PC-3 (cell line): Measurements from ENCODE around the gene PPP3R1. TPM values are rescaled to one million over a fixed set of nuclear protein-coding genes. Genes with fewer than 3 reads are reported as not detected.

Experiments
- ATAC-seq: fragments of 200-7000 bp; cut with Tn5 transposase; 2 replicates; pipeline ENCODE4 v1.9.1; 2020; ENCODE audit warnings: mild to moderate bottlenecking, moderate library complexity
- BruUV-seq: library from RNA; stranded (reverse); fragments of 400-500 nt; replicated peaks from 2 replicates; lab custom pipeline; 2021; lab: Mats Ljungman, UMichigan
- CTCF ChIA-PET: fragments of 300-600 bp; sonication (Branson Sonifier 250); formaldehyde crosslinking; loops from one replicate; lab custom pipeline; 2022; ENCODE audit warnings: antibody characterized with exemption; lab: Charles Lee
- POLR2A ChIA-PET: fragments of 300-600 bp; sonication (Branson Sonifier 250); formaldehyde crosslinking; loops from one replicate; lab custom pipeline; 2022; ENCODE audit warnings: antibody characterized with exemption; ENCODE audit not compliant: unreplicated experiment; lab: Charles Lee
- DNase-seq: peaks from one replicate; pipeline ENCODE4 v3.0.0-alpha.2; 2015
- H2AFZ ChIP-seq: fragments of 300-600 bp; sonication (generic); 2 replicates; pipeline ENCODE4 v1.6.0; 2016; ENCODE audit warnings: antibody characterized with exemption, low read length
- H3F3A ChIP-seq: fragments of 300-600 bp; sonication (generic); one replicate; pipeline ENCODE4 v1.6.0; 2017; ENCODE audit warnings: antibody characterized with exemption, low read length, control low read depth, mild to moderate bottlenecking; ENCODE audit not compliant: unreplicated experiment
- H3K27ac ChIP-seq: fragments of 300-600 bp; sonication (generic); 2 replicates; pipeline ENCODE4 v1.5.1; 2016; ENCODE audit warnings: mild to moderate bottlenecking, low read length
- H3K27me3 ChIP-seq: fragments of 300-600 bp; sonication (generic); 2 replicates; pipeline ENCODE4 v1.6.1; 2016; ENCODE audit warnings: low read length, mixed read lengths
- H3K36me3 ChIP-seq: fragments of 300-600 bp; sonication (generic); 2 replicates; pipeline ENCODE4 v1.6.1; 2016; ENCODE audit warnings: low read depth, mixed run types, low read length, mixed read lengths
- H3K4me1 ChIP-seq: fragments of 300-600 bp; sonication (generic); 2 replicates; pipeline ENCODE4 v1.5.1; 2016; ENCODE audit warnings: low read length; ENCODE audit not compliant: insufficient read depth
- H3K4me2 ChIP-seq: fragments of 300-600 bp; sonication (generic); 2 replicates; pipeline ENCODE4 v1.6.0; 2016; ENCODE audit warnings: low read length
- H3K4me3 ChIP-seq: fragments of 300-600 bp; sonication (generic); 2 replicates; pipeline ENCODE4 v1.5.1; 2016; ENCODE audit warnings: mild to moderate bottlenecking, low read length, mixed read lengths
- H3K79me2 ChIP-seq: fragments of 300-600 bp; sonication (generic); 2 replicates; pipeline ENCODE4 v1.6.1; 2017; ENCODE audit warnings: low read length, mixed read lengths
- H3K9ac ChIP-seq: fragments of 300-600 bp; sonication (generic); 2 replicates; pipeline ENCODE4 v1.6.0; 2016; ENCODE audit warnings: mild to moderate bottlenecking, low read length
- H3K9me2 ChIP-seq: fragments of 300-600 bp; sonication (generic); replicated peaks from 2 replicates; pipeline ENCODE4 v1.6.1; 2016; ENCODE audit warnings: mixed run types, low read length, mixed read lengths
- H3K9me3 ChIP-seq: fragments of 300-600 bp; sonication (generic); 2 replicates; pipeline ENCODE4 v1.6.1; 2016; ENCODE audit warnings: low read length, mixed read lengths
- H4K20me1 ChIP-seq: fragments of 300-600 bp; sonication (generic); 2 replicates; pipeline ENCODE4 v1.6.1; 2016; ENCODE audit warnings: low read length, mixed read lengths
- EZH2 ChIP-seq: fragments of 300-600 bp; sonication (generic); IDR thresholded peaks from one replicate; pipeline ENCODE4 v1.6.1; 2017; ENCODE audit warnings: antibody characterized with exemption, mild to moderate bottlenecking, low read length; ENCODE audit not compliant: unreplicated experiment
- EZH2phosphoT487 ChIP-seq: fragments of 300-600 bp; sonication (generic); IDR thresholded peaks from 2 replicates; pipeline ENCODE4 v1.6.1; 2018; ENCODE audit warnings: mild to moderate bottlenecking, antibody characterized with exemption, low read length, borderline replicate concordance
- intact Hi-C: fragments of 100-400 bp; cut with micrococcal nuclease; formaldehyde crosslinking; loops from 2 replicates; pipeline ENCODE4 v1.9.0; 2023
- total RNA-seq: library from RNA; depleted of rRNA; stranded (reverse); fragments of >200 nt; gene quantifications from 2 replicates; pipeline ENCODE4 v1.2.3, GENCODE V29; 2014
- TF ChIP-seq, protein P1 (sequence below): fragments of 300-600 bp; sonication (generic); conservative IDR thresholded peaks from 2 replicates; pipeline ENCODE4 v1.5.1; 2017; ENCODE audit warnings: antibody characterized with exemption, low read depth, mild to moderate bottlenecking, low read length

PPP3R1 gene
- total RNA-seq, 1 experiment from 2014 or later = 13.7 TPM

DNA sequence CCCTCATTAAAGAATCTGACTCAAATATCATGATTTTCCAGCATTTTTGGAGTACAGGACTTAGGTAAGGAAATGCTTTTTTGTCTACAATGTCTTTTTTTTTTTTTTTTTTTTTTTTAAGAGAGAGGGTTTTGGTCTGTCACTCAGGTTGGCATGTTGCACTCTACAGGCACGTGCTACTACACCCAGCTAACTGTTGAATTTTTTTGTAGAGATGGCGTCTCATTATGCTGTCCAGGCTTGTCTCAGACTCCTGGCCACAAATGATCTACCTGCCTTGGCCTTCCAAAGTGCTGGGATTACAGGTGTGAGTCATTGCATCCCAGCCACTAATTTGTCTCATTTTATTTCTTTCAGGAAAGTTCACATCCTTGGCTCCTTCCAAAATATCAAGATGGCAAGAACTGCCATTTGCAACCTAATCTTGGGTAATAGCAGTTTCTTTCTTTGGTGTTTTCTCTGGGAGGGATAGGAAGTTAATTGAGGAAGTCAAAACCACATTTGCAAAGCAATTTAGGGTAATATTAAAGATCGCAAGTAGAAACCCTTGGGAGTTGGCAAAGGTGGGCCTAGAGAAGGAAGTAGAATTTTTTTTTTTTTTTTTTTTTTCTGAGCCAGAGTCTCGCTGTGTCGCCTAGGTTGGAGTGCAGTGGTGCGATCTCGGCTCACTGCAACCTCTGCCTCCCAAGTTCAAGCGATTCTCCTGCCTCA, 79.2 kb downstream of the PPP3R1 start:
- DNase-seq (no peak), ATAC-seq (no peak)
- Histone ChIP-seq H3K9me3 (no peaks in the 10 kb centered on the region), H3K4me2 (no peak overlapping the region), H4K20me1 (no peaks in the 10 kb centered on the region), H2AFZ (no peak overlapping the region), H3K27me3 (no peaks in the 10 kb centered on the region), H3K79me2 (0 out of 2 replicates have a peak, but pooled peaks cover 6% of the 10 kb centered on the region), H3K4me1 (no peaks in the 10 kb centered on the region), H3K9ac (no peak overlapping the region), H3F3A (no peaks in the 10 kb centered on the region), H3K36me3 (peaks cover 52% of the 10 kb centered on the region), H3K9me2 (no peaks in the 10 kb centered on the region), H3K4me3 (no peak overlapping the region), H3K27ac (no peak overlapping the region)
- TF ChIP-seq, protein P1, sequence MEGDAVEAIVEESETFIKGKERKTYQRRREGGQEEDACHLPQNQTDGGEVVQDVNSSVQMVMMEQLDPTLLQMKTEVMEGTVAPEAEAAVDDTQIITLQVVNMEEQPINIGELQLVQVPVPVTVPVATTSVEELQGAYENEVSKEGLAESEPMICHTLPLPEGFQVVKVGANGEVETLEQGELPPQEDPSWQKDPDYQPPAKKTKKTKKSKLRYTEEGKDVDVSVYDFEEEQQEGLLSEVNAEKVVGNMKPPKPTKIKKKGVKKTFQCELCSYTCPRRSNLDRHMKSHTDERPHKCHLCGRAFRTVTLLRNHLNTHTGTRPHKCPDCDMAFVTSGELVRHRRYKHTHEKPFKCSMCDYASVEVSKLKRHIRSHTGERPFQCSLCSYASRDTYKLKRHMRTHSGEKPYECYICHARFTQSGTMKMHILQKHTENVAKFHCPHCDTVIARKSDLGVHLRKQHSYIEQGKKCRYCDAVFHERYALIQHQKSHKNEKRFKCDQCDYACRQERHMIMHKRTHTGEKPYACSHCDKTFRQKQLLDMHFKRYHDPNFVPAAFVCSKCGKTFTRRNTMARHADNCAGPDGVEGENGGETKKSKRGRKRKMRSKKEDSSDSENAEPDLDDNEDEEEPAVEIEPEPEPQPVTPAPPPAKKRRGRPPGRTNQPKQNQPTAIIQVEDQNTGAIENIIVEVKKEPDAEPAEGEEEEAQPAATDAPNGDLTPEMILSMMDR = no peak
- TF ChIP-seq EZH2phosphoT487 (no peak), EZH2 (no peak)
- POLR2A ChIA-PET = no interaction called here
- CTCF ChIA-PET = no interaction called here
- intact Hi-C loops = no loop called here
- no TSS peak for BruUV-seq

- no peaks in the 10 kb centered on the region for H3K4me1 ChIP-seq
These were observed 79.8 kb downstream of the PPP3R1 start for GRCh38 chr2:68172521-68172920.

GRCh38 chr2:68171684-68172083, 80.6 kb downstream of the PPP3R1 start:
- intact Hi-C loops = no loop called here
- Histone ChIP-seq H3K9ac (no peak overlapping the region), H3K36me3 (peaks cover 49% of the 10 kb centered on the region), H3K27ac (no peak overlapping the region), H3K27me3 (no peaks in the 10 kb centered on the region), H3K79me2 (0 out of 2 replicates have a peak, but pooled peaks cover 6% of the 10 kb centered on the region), H3K9me2 (no peaks in the 10 kb centered on the region), H3K9me3 (no peaks in the 10 kb centered on the region), H3F3A (no peaks in the 10 kb centered on the region), H3K4me3 (no peak overlapping the region), H3K4me1 (no peaks in the 10 kb centered on the region), H4K20me1 (no peaks in the 10 kb centered on the region), H3K4me2 (no peak overlapping the region), H2AFZ (no peak overlapping the region)
- POLR2A ChIA-PET = no interaction called here
- CTCF ChIA-PET = no interaction called here
- TF ChIP-seq EZH2 (no peak), EZH2phosphoT487 (no peak)
- TF ChIP-seq, protein P1 = no peak
- ATAC-seq (no peak), DNase-seq (no peak)
- no TSS peak for BruUV-seq

More at GRCh38 chr2:68172521-68172920, 79.8 kb downstream of the PPP3R1 start:
- Histone ChIP-seq H3K79me2 (0 out of 2 replicates have a peak, but pooled peaks cover 6% of the 10 kb centered on the region), H3F3A (no peaks in the 10 kb centered on the region), H3K4me2 (no peak overlapping the region), H3K27me3 (no peaks in the 10 kb centered on the region), H4K20me1 (no peaks in the 10 kb centered on the region), H3K9me2 (no peaks in the 10 kb centered on the region), H2AFZ (no peak overlapping the region), H3K9ac (no peak overlapping the region), H3K9me3 (no peaks in the 10 kb centered on the region), H3K27ac (no peak overlapping the region), H3K4me3 (no peak overlapping the region), H3K36me3 (peaks cover 52% of the 10 kb centered on the region)
- BruUV-seq = no TSS peak
- DNase-seq (no peak), ATAC-seq (no peak)
- ChIA-PET POLR2A (no interaction called here), CTCF (no interaction called here)
- TF ChIP-seq, protein P1 = no peak
- intact Hi-C loops = no loop called here
